ENCODE results near the gene MPIG6B. TPM values are rescaled to one million over a fixed set of nuclear protein-coding genes. Genes with fewer than 3 reads are reported as not detected.

Gene MPIG6B
- not detected in 2 replicates for total RNA-seq (ENCODE audit: low replicate concordance)

DNA sequence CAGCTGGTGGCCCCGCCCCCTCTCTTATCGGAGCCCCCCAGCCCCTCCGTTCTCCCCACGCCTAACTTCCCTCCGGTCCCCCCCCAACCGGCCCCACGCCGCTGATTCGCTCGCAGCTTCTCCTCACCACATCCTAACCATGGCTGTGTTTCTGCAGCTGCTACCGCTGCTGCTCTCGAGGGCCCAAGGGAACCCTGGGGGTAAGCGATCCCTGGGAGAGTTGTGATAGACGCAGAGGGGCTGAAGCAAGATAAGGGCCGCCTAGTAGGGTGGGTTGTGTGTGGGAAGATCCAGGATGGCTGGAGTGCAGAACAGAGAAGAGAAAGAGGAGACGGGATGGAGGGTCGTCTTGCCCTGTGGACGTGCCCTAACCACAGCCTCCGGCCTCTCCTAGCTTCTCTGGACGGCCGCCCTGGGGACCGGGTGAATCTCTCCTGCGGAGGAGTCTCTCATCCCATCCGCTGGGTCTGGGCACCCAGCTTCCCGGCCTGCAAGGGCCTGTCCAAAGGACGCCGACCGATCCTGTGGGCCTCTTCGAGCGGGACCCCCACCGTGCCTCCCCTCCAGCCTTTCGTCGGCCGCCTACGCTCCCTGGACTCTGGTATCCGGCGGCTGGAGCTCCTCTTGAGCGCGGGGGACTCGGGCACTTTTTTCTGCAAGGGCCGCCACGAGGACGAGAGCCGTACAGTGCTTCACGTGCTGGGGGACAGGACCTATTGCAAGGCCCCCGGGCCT, at the start of gene MPIG6B:
MPIG6B (plus strand) TSS at position 129 of the 735 bp plus-strand sequence; CDS start at position 140, 11 bp downstream.
- H3K27ac Mint-ChIP-seq = peak within 1 kb of the TSS; percentile 72
- Histone ChIP-seq H3K9ac (no peak within 1 kb of the TSS), H3K4me2 (no peak within 1 kb of the TSS), H3K9me3 (ENCODE audit: low read depth) (no peaks in the 10 kb centered on the region), H3K79me2 (ENCODE audit: low read depth) (peaks cover 10% of the 10 kb centered on the region), H3K27me3 (no peaks in the 10 kb centered on the region), H3K27ac (no peak within 1 kb of the TSS), H3K4me1 (peaks cover under 1% of the 10 kb centered on the region), H4K20me1 (ENCODE audit: low read depth) (peaks cover 10% of the 10 kb centered on the region), H3F3A (ENCODE audit: low read depth) (peaks cover 17% of the 10 kb centered on the region), H3K4me3 (no peak within 1 kb of the TSS), H3K36me3 (no peaks in the 10 kb centered on the region), H2AFZ (replicated peaks) (no peak within 1 kb of the TSS)
- peaks cover 19% of the 10 kb centered on the region for H3K4me1 Mint-ChIP-seq
- H3K4me3 Mint-ChIP-seq = no peak within 1 kb of the TSS
- no peaks in the 10 kb centered on the region for H3K9me3 Mint-ChIP-seq
- DNase-seq (ENCODE audit: low spot score) = no peak
- no peak for TF ChIP-seq EZH2phosphoT487 (IDR thresholded peaks at IDR 0.05)
- TF ChIP-seq, protein P1, sequence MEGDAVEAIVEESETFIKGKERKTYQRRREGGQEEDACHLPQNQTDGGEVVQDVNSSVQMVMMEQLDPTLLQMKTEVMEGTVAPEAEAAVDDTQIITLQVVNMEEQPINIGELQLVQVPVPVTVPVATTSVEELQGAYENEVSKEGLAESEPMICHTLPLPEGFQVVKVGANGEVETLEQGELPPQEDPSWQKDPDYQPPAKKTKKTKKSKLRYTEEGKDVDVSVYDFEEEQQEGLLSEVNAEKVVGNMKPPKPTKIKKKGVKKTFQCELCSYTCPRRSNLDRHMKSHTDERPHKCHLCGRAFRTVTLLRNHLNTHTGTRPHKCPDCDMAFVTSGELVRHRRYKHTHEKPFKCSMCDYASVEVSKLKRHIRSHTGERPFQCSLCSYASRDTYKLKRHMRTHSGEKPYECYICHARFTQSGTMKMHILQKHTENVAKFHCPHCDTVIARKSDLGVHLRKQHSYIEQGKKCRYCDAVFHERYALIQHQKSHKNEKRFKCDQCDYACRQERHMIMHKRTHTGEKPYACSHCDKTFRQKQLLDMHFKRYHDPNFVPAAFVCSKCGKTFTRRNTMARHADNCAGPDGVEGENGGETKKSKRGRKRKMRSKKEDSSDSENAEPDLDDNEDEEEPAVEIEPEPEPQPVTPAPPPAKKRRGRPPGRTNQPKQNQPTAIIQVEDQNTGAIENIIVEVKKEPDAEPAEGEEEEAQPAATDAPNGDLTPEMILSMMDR (IDR thresholded peaks at IDR 0.05) = no peak
- no peak for TF ChIP-seq EZH2 (IDR thresholded peaks at IDR 0.05)
- H3K27me3 Mint-ChIP-seq (ENCODE audit: insufficient read depth, low read depth) = peaks cover 15% of the 10 kb centered on the region
- H3K36me3 Mint-ChIP-seq = peaks cover 27% of the 10 kb centered on the region

DNA sequence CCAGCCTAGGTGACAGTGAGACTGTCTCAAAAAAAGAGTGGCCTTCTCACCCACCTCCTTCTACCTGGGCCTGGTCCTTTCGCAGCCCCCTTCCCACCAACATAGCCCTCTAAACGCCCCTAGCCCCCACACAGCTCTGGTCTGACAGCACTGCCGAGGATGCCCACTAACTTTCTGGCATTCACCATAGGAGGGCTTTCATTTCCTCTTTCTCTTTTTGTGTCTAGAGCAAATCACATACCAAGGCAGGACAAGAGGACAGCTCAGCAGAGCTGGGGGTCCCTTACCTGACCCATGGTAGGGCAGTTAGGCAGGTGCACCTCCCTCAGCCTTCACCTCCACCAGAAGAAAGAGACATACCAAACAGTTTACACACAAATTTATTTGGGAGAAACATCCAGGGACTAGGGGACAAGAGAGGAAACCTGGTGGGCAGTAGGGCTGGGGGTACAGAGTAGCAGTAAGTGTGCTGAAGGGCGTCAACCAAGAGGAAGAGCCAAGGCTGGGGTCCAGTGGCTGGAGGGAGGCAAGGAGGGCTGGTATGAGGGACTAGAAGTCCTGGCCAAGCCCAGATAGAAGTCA, 46.8 kb upstream of the MPIG6B start:
- Mint-ChIP-seq H3K9me3 (no peaks in the 10 kb centered on the region), H3K4me1 (peaks cover 9% of the 10 kb centered on the region), H3K36me3 (peaks cover 7% of the 10 kb centered on the region), H3K4me3 (no peak overlapping the region), H3K27ac (no peak overlapping the region), H3K27me3 (ENCODE audit: insufficient read depth, low read depth) (peaks cover 8% of the 10 kb centered on the region)
- Histone ChIP-seq H3K27me3 (peaks cover 7% of the 10 kb centered on the region), H3K9ac (no peak overlapping the region), H3K79me2 (ENCODE audit: low read depth) (no peaks in the 10 kb centered on the region), H3K36me3 (no peaks in the 10 kb centered on the region), H3K4me2 (no peak overlapping the region), H3K9me3 (ENCODE audit: low read depth) (no peaks in the 10 kb centered on the region), H2AFZ (replicated peaks) (no peak overlapping the region), H3K4me3 (no peak overlapping the region), H4K20me1 (ENCODE audit: low read depth) (no peaks in the 10 kb centered on the region), H3K4me1 (peaks cover under 1% of the 10 kb centered on the region), H3K27ac (no peak overlapping the region), H3F3A (ENCODE audit: low read depth) (peaks cover 6% of the 10 kb centered on the region)
- DNase-seq (ENCODE audit: low spot score) = no peak
- TF ChIP-seq EZH2 (IDR thresholded peaks at IDR 0.05) (no peak), EZH2phosphoT487 (IDR thresholded peaks at IDR 0.05) (no peak)
- TF ChIP-seq, protein P1 (IDR thresholded peaks at IDR 0.05) = no peak

GRCh38 chr6:31676904-31677303, 46.3 kb upstream of the MPIG6B start:
- Mint-ChIP-seq H3K4me3 (no peak overlapping the region), H3K36me3 (peaks cover 9% of the 10 kb centered on the region), H3K4me1 (peaks cover 14% of the 10 kb centered on the region), H3K9me3 (no peaks in the 10 kb centered on the region), H3K27me3 (ENCODE audit: insufficient read depth, low read depth) (peaks cover 12% of the 10 kb centered on the region), H3K27ac (no peak overlapping the region)
- Histone ChIP-seq H3K27me3 (peaks cover 12% of the 10 kb centered on the region), H3K4me3 (no peak overlapping the region), H3K9ac (no peak overlapping the region), H3K4me1 (peaks cover 4% of the 10 kb centered on the region), H3F3A (ENCODE audit: low read depth) (peaks cover 11% of the 10 kb centered on the region), H3K79me2 (ENCODE audit: low read depth) (no peaks in the 10 kb centered on the region), H3K36me3 (no peaks in the 10 kb centered on the region), H3K27ac (no peak overlapping the region), H3K4me2 (no peak overlapping the region), H3K9me3 (ENCODE audit: low read depth) (no peaks in the 10 kb centered on the region), H2AFZ (replicated peaks) (no peak overlapping the region), H4K20me1 (ENCODE audit: low read depth) (no peaks in the 10 kb centered on the region)
- TF ChIP-seq EZH2phosphoT487 (IDR thresholded peaks at IDR 0.05) (no peak), EZH2 (IDR thresholded peaks at IDR 0.05) (no peak)
- TF ChIP-seq, protein P1 (IDR thresholded peaks at IDR 0.05) = no peak
- DNase-seq (ENCODE audit: low spot score) = no peak

All from neural progenitor cell (in vitro differentiated cells).